ENCODE data around the gene VSIR.

- TF ChIP-seq CBX5 (IDR thresholded peaks at IDR 0.05; ENCODE audit: low read depth) (no peak), NR2F1 (conservative IDR thresholded peaks at IDR 0.05) (no peak), TAF1 (IDR thresholded peaks at IDR 0.05; ENCODE audit: borderline replicate concordance, low read depth, low read length) (no peak), PML (IDR thresholded peaks at IDR 0.05; ENCODE audit: low read length) (no peak), REST (IDR thresholded peaks at IDR 0.05; ENCODE audit: low read depth, low read length) (no peak), ZNF274 (IDR thresholded peaks at IDR 0.05; ENCODE audit: insufficient read depth, insufficient read length) (no peak), CREM (IDR thresholded peaks at IDR 0.05; ENCODE audit: low read depth) (no peak), CTCF (IDR thresholded peaks at IDR 0.05 in 2 of 3, conservative IDR thresholded peaks at IDR 0.05 in 1 of 3; ENCODE audit: control insufficient read depth in 2 of 3, extremely low read depth in 1 of 3, insufficient read depth in 1 of 3, low read depth in 3 of 3, low read length in 3 of 3) (no peak), RFX5 (IDR thresholded peaks at IDR 0.05; ENCODE audit: low read depth, low read length) (no peak), YY1 (IDR thresholded peaks at IDR 0.05; ENCODE audit: low read depth, low read length) (no peak), NFYA (IDR thresholded peaks at IDR 0.05; ENCODE audit: borderline replicate concordance, low read depth, low read length) (no peak), SIN3A (IDR thresholded peaks at IDR 0.05; ENCODE audit: low read depth, low read length) (no peak)
These were observed 29.5 kb downstream of the VSIR start for GRCh38 chr10:71743866-71744265.
